NCI-H1048 (cell line): ENCODE measurements around the gene GAREM1.

Source experiments
- DNase-seq: peaks from one replicate; lab custom pipeline; 2025; lab: John Stamatoyannopoulos, UW

GAREM1 gene

GRCh38 chr18:32459361-32460101 is 11.2 kb downstream of the GAREM1 start:
- no peak for DNase-seq

DNA sequence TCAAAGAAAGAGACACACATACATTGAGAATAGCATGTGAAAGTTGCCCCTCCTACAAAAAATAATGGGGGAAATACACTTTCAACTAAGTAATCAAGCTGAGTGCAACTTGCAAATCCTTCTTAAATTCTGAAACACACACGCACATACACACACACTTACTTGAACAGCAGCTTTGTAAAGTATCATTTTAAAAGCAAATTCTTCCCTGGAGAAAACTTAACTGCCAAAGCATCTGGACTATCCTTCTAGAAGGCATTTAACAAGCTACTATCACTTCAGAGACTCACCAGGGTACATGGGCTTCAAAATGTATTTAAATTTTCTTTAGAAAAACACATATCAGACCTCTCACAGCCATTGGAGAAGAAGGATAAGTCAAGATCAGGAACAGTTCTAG is 15.3 kb downstream of the GAREM1 start:
- DNase-seq: no peak

GRCh38 chr18:32454593-32454992 is 16.1 kb downstream of the GAREM1 start:
- DNase-seq: no peak

DNA sequence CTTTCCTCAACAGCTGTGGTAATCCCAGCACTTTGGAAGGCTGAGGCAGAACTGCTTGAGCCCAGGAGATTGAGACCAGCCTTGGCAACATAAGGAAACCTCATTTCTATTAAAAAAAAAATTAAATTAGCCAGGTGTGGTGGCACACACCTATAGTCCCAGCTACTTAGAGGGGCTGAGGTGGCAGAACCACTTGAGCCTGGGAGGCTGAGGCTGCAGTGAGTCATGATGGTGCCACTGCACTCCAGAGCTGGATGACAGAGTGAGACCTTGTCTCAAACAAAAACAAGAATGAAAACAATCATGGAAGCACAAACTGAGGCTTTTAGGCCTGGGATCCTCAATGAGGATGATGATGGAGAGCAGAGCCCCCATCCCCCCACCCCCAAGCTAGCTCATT is 19.8 kb downstream of the GAREM1 start:
- DNase-seq: no peak

DNA sequence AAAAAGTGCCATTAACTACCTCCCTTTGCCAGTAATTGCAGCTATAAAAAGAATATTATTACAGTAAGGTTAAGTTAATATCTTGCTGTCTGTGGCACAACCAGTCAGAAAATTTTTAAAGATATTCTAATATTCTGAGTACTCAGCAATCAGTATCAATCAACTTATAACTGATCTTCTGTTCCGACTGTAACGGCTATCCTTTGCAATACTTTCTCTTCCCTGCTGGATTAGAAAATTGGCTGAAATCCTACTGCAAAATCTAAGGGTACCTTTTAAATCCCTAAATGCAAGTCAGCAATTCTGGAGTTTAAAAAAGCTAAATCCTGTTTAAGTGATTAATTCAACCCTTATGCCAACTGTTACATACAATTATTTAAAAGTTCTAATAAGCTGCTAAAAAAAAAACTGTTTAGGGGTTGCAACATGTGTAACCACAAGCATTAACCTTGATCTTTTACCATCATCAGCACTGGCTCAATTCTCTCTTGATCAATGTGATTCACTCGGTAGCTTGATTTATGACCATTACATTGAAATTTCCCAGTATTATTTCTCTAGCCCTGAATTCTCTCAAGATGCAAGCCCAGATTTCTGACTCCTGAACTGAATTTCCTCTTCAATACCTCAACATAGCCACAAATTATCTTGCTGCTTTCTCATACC is 20.5 kb downstream of the GAREM1 start:
- DNase-seq: no peak

GRCh38 chr18:32446780-32447179 is 23.9 kb downstream of the GAREM1 start:
- DNase-seq: no peak

DNA sequence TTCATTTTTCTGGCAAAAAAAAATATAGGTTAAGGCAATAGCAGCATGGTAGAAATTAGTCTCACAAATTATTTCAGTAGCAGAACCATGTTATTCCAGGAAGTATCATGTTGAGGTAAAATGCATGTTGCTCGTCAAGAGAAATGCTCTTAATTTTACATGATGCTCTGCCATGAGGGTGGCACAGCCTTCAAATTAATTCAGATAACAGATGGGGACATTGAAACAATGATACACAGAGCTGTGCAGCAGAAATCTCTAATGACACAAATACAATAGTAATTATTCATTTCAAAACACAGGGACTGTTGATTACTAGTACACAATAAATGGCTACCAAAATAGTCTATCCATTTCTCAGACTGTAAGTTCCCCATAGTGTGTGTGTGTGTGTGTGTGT is 24.8 kb downstream of the GAREM1 start:
- DNase-seq: no peak

DNA sequence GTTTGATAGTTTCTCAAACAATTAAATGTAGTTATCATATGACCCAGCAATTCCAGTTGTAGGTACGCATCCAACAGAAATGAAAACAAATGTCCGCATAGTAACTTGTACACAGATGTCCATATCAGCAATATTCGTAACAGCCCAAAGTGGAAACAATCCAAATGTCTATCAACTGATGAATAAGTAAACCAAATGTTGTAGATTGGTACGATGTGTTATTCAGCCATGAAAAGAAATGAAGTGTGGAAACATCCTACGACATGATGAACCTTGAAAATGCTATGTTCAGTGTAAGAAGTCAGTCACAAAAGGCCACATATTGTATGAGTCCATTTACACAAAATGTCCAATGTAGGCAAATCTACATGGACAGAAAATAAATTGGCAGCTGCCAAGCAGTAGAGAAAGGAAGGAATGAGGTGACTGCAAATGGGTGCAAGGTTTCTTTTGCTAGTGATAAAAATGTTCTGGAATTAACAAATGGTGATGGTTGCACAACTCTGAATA is 26.9 kb downstream of the GAREM1 start:
- no peak for DNase-seq

GRCh38 chr18:32443033-32443705 is 27.5 kb downstream of the GAREM1 start:
- DNase-seq: no peak

DNA sequence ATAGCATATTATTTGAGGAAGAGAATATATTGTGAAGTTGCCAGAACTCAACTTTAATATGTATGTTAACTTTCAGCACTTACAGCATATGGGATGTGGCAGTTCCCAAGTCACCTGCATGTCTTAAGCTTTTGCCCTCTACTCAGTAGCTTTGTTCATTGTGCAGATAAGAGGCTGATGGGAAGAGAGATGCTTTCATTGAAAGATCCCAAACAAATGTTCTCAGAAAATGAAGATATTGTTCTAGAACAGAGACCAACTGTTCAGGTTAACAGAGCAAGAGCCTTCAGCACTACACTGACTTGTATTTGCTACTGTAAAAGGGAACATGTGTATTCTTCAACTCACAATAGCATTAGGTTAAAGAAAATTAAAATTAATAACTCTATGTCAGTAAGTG is 28.1 kb downstream of the GAREM1 start:
- no peak for DNase-seq

DNA sequence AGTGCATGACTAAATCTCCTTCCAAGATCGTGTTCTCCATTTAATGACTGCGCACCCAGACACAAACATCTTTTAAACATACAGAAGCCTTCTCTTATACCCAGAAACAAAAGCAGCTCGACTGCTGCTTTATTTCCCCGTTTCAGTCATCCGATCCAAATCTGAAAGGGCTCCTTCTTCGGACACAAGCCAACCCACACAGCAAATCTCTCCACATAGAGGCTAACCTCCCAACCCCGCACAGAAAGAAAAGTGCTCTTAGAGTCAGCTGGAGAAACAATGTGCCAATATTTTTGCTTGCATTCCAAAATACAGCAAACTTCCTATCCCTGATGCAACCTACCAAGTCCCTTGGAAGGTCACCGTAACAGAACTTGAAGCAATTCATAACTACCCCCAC is 29.1 kb downstream of the GAREM1 start:
- DNase-seq: no peak

GRCh38 chr18:32440518-32440917 is 30.2 kb downstream of the GAREM1 start:
- no peak for DNase-seq

- DNase-seq: no peak
Observed at GRCh38 chr18:32439802-32440201, 30.9 kb downstream of the GAREM1 start.

DNA sequence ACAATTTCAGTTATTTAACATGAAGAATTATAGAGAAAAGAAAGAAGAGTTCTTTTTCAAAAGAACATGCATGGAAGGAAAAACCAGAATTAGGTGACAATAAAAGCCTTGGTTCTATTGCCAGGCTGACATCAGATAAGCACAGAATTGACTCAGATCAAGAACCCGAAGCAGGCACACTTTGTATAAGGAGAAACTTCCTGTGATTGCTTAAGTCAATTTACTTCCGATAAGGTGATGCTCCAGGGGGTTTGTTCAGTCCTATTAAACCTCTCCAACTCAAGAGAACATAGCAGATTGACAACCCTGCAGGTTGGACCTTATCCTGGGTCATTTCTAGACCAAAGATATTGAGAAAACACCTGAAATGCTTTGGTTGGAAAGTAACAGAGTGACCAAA is 31.4 kb downstream of the GAREM1 start:
- DNase-seq: no peak

- no peak for DNase-seq
Observed at GRCh38 chr18:32438173-32438572, 32.5 kb downstream of the GAREM1 start.

- no peak for DNase-seq
Observed at GRCh38 chr18:32437100-32437834, 33.4 kb downstream of the GAREM1 start.

DNA sequence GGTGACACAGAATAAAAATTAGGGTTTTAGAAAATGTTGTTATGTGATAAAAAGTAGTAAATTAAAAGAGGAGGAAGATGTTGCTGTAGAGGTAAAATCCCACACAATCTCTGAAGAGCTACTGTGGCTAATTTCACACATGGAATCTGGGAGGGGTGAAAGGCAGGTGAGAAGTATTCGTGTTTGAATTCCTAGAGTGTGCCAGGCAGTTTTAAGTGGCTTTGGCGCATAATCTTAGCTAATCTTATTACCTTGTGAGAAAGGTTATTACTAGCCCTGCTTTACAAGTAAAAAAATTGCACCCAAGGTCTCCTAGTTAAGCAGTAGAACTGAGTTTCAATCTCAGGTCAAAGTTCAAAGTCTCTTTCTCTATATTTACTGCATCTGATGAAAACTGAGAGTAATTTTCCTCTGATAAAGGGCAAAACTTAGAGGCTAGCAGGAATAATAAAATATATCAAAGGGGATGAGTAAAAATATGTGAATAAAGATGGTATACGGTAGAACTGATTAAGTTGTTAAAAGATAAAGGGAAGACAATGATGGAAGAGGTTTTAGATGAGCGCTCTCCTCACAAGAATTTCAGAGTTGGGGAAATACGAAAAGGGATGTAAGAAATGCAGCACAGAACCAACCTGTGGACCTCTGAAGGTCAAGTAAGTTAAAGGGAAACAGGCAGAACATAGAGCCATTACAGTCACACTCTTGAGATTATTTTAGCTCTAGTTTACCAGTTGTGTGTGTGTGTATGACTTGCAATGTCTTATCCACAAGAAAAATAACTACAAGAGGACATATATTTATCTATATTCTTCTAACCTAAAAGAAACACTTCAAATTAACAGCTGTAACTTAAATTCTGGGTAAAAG is 34.8 kb downstream of the GAREM1 start:
- no peak for DNase-seq

DNA sequence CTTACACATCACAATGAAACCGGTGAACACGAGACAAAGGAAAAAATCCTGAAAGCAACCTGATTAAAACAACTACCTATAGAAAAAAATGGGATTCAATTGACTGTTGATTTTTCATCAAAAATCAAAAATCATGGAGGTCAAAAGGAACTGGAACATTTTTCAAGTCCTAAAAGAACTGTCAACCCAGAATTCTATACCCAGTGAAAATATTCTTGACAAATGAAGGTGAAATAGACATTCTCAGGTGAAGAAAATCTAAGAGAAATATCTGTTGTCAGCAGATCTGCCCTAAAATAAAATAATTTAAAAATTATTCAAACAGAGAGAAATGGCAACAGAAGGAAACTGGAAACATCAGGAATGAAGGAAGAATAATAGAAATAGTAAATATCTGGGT is 38.9 kb downstream of the GAREM1 start:
- DNase-seq: no peak

- no peak for DNase-seq
Observed at GRCh38 chr18:32429402-32429801, 41.3 kb downstream of the GAREM1 start.

GRCh38 chr18:32427084-32427900 is 43.4 kb downstream of the GAREM1 start:
- DNase-seq: no peak

DNA sequence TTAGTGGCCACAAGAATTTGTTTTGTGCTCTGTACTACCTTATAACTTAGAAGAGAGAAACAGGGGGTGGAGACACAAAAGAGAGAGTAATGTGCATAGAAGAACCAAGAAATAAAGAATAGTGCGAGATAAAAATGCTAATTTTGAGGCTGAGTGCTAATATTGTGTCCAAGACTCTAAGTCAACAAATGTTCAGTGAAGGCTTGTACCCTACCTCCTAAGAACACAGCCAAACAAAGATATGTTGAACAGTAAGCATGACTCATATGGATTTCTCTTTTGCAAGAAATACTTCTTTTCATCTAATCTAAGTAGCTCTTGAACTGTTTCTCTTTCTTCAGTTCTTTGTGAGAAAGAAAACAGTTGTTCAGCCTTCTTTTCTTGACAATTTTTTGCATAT is 45.2 kb downstream of the GAREM1 start:
- no peak for DNase-seq
